Sigmoid colon (tissue), 3 donors: ENCODE measurements around the gene PLBD1.

Source experiments
- CTCF ChIP-seq, 4 experiments: fragments of 450-650 bp in 3 of 4; fragments of 200-600 bp in 1 of 4; IDR thresholded peaks; one replicate each; pipeline ENCODE4 v1.5.1; 2016 to 2019; ENCODE audit warnings: antibody characterized with exemption in 4 of 4, mild to moderate bottlenecking in 3 of 4, moderate library complexity in 2 of 4
- POLR2A ChIP-seq, 2 donors: fragments of 450-650 bp; IDR thresholded peaks; one replicate each; pipeline ENCODE4 v1.6.1; 2016; ENCODE audit warnings: antibody characterized with exemption in 2 of 2, mild to moderate bottlenecking in 2 of 2, moderate library complexity in 2 of 2

- no peak for TF ChIP-seq CTCF (IDR thresholded peaks at IDR 0.05)
- no peak for TF ChIP-seq POLR2A (IDR thresholded peaks at IDR 0.05)
Measured at GRCh38 chr12:14591719-14592118, 24.0 kb upstream of the PLBD1 start.
